AG04450 (cell line): Measurements from ENCODE around the gene MYF5. TPM values are rescaled to one million over a fixed set of nuclear protein-coding genes. Genes with fewer than 3 reads are reported as not detected.

Experiments
- CTCF ChIA-PET: fragments of 300-600, 350-600 bp; formaldehyde crosslinking; extraction: SDS; loops from one replicate; lab custom pipeline; 2022; ENCODE audit warnings: antibody characterized with exemption, inconsistent platforms; lab: Charles Lee
- POLR2A ChIA-PET: fragments of 350-600 bp; formaldehyde crosslinking; extraction: SDS; loops from one replicate; lab custom pipeline; 2021; ENCODE audit warnings: antibody characterized with exemption, inconsistent platforms; lab: Yijun Ruan, JAX
- DNase-seq: peaks from one replicate; pipeline ENCODE4 v3.0.0-alpha.2; 2011; ENCODE audit warnings: low read depth, low spot score
- H3K27ac ChIP-seq: one replicate; pipeline ENCODE4 v1.5.1; 2012; ENCODE audit warnings: low read depth, low read length, control low read depth
- H3K27me3 ChIP-seq: one replicate; pipeline ENCODE4 v1.6.0; 2012; ENCODE audit warnings: low read length; ENCODE audit not compliant: control insufficient read depth, insufficient read depth
- H3K4me3 ChIP-seq: 2 replicates; pipeline ENCODE4 v1.5.1; 2011; ENCODE audit warnings: mild to moderate bottlenecking, low read depth, low read length, control low read depth
- H3K9me3 ChIP-seq: 2 replicates; pipeline ENCODE4 v1.5.1; 2012; ENCODE audit warnings: low read length; ENCODE audit not compliant: control insufficient read depth, insufficient read depth
- CTCF ChIP-seq: IDR thresholded peaks from 2 replicates; pipeline ENCODE4 v1.5.1; 2011; ENCODE audit warnings: low read depth, low read length, control low read depth, inconsistent platforms
- polyA plus RNA-seq: library from polyadenylated mRNA; depleted of rRNA; stranded (reverse); fragments of >200 nt; gene quantifications from 2 replicates; pipeline ENCODE4 v1.2.3, GENCODE V29; 2011

MYF5 gene
- polyA plus RNA-seq, 1 experiment = not detected

- DNase-seq = no peak
- no peak for TF ChIP-seq CTCF
- ChIA-PET CTCF (interaction anchor here (0.6 kb wide), 1 partner anchor 72 kb away, joined by 3 read pairs; no protein-coding TSS in a partner anchor), POLR2A (no interaction called here)
- no peaks in the 10 kb centered on the region for H3K9me3 ChIP-seq
- no peak overlapping the region for H3K4me3 ChIP-seq
- H3K27ac ChIP-seq = no peak overlapping the region
- no peaks in the 10 kb centered on the region for H3K27me3 ChIP-seq
Measured at GRCh38 chr12:80679346-80680131, 37.2 kb upstream of the MYF5 start.

GRCh38 chr12:80681287-80681686 is 35.4 kb upstream of the MYF5 start:
- no peak for DNase-seq
- Histone ChIP-seq H3K27me3 (no peaks in the 10 kb centered on the region), H3K4me3 (no peak overlapping the region), H3K9me3 (no peaks in the 10 kb centered on the region), H3K27ac (no peak overlapping the region)
- CTCF ChIA-PET = interaction anchor here (0.9 kb wide), 1 partner anchor 494 kb away, joined by 3 read pairs; no protein-coding TSS in a partner anchor
- TF ChIP-seq CTCF = no peak
- POLR2A ChIA-PET = no interaction called here

GRCh38 chr12:80681786-80682185 is 34.9 kb upstream of the MYF5 start:
- ChIA-PET CTCF (no interaction called here), POLR2A (no interaction called here)
- TF ChIP-seq CTCF = no peak
- Histone ChIP-seq H3K27me3 (no peaks in the 10 kb centered on the region), H3K4me3 (no peak overlapping the region), H3K27ac (no peak overlapping the region), H3K9me3 (no peaks in the 10 kb centered on the region)
- DNase-seq = no peak

- Histone ChIP-seq H3K27ac (no peak overlapping the region), H3K27me3 (no peaks in the 10 kb centered on the region), H3K9me3 (no peaks in the 10 kb centered on the region), H3K4me3 (no peak overlapping the region)
- no peak for DNase-seq
- POLR2A ChIA-PET = no interaction called here
- TF ChIP-seq CTCF = no peak
- CTCF ChIA-PET = no interaction called here
Measured at GRCh38 chr12:80684077-80684495, 32.6 kb upstream of the MYF5 start.

- TF ChIP-seq CTCF = no peak
- Histone ChIP-seq H3K9me3 (no peaks in the 10 kb centered on the region), H3K27me3 (no peaks in the 10 kb centered on the region), H3K4me3 (no peak overlapping the region), H3K27ac (no peak overlapping the region)
- POLR2A ChIA-PET = no interaction called here
- CTCF ChIA-PET = no interaction called here
- no peak for DNase-seq
Measured at GRCh38 chr12:80690090-80690489, 26.6 kb upstream of the MYF5 start.
